Fibroblast of pulmonary artery (primary cell): Measurements from ENCODE around the gene CENPB.

ENCODE experiments used
- DNase-seq: peaks from one replicate; pipeline ENCODE4 v3.0.0-alpha.2; 2010; ENCODE audit warnings: low read depth
- H3K4me3 ChIP-seq: replicated peaks from 2 replicates; pipeline ENCODE4 v1.5.1; 2011; ENCODE audit warnings: low read depth, mild to moderate bottlenecking, control low read depth, low read length, moderate library complexity
- TF ChIP-seq, protein P1 (sequence below): IDR thresholded peaks from 2 replicates; pipeline ENCODE4 v1.5.1; 2011; ENCODE audit warnings: mild to moderate bottlenecking, control low read depth, low read length, inconsistent platforms; ENCODE audit errors: missing control alignments

CENPB gene

DNA sequence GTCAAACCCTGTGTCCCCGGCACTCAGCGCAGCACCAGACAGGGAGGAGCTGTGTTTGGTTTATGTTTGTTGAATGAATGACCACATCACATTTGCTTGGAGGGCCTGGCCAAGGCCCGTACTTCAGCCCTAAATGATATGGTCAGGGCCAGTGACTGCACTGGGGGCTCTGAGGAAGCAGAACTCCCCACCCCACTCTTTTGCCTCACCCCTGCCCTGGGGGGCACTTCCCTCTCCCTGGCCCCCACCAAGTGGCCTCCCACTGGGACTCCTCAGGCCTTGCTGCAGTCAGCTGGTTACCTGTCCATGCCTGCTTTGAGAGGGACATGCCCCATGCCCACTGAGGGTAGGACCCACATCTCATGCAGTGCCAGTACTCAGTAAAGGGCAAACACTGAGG lies 21.9 kb downstream of the CENPB start:
- no peak overlapping the region for H3K4me3 ChIP-seq
- no peak for DNase-seq
- TF ChIP-seq, protein P1, sequence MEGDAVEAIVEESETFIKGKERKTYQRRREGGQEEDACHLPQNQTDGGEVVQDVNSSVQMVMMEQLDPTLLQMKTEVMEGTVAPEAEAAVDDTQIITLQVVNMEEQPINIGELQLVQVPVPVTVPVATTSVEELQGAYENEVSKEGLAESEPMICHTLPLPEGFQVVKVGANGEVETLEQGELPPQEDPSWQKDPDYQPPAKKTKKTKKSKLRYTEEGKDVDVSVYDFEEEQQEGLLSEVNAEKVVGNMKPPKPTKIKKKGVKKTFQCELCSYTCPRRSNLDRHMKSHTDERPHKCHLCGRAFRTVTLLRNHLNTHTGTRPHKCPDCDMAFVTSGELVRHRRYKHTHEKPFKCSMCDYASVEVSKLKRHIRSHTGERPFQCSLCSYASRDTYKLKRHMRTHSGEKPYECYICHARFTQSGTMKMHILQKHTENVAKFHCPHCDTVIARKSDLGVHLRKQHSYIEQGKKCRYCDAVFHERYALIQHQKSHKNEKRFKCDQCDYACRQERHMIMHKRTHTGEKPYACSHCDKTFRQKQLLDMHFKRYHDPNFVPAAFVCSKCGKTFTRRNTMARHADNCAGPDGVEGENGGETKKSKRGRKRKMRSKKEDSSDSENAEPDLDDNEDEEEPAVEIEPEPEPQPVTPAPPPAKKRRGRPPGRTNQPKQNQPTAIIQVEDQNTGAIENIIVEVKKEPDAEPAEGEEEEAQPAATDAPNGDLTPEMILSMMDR, result no peak

DNA sequence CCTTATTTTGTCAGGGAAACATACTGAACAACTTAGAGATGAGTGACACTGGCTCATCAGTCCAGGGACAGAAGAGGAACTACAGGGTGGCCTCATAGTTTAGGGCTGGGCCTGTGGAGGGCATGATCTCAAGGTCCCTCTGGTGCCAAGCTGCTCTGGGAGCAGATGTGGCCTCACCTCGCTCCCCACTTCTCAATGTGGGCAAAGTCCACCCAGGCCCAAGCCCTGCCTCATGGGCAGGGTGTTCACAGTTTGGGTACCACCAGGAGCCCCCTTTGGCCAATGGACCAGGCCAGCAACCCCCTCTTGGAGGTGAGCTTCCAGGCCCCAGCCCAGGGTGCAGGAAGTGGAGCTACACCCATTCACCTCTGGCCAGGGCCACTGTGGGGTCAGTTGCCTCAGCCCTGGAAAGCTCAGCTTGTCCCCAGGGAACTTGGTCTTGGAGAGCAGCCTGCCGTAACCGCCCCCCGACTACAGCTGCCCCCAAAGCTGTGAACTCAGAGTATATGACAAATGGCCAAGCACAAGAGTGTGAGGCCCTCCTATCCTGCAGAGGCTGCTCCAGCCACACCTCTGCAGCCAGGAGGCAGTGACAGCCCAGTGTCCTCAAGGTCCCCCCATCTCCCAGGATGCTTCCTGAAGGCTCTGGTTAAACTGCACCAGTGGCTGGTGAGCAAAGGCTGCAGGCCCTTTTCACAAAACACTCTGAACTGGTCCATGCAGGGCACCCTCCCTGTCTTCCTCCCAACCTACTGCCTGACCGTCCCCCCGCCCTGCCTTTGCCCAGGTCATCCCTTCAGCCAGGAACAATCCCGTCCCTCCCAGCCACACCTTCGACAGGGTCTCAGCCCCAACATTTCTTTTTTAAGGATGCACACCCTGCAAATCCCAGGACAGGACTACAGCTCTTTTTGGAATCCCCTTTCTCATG lies 22.6 kb downstream of the CENPB start:
- TF ChIP-seq, protein P1, result no peak
- no peak overlapping the region for H3K4me3 ChIP-seq

DNA sequence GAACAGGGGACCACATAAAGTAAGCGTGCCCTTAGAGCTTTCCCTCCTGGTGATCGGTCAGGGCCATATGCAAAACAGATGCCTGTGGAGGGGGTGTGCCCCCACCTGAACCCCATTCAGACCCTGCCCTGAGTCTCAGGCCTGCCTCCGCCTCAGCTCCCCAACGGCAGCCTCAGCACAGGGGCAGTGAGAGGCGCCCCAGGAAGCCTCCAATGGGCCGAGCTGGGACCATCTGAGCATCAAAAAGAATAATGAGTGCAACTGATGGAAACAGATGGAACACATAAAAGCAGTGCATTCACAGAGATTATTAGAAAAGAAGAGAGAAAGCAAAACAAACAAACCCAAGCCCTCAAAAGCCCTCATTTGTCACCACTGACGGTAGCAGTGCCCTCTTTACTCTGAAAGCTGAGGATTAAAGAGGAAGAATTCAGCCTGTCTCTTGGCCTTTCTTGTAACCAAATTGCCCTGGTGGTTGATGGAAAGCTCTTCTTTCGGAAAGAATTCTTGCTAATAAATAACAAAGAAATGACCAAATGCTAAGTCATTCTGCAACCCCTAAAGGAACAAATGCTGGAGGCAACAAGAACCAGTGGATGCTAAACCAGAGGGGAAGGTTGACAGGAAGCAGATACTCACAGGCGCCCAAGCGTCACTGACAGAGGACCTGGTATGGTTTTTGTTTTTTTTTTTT lies 25.7 kb downstream of the CENPB start:
- TF ChIP-seq, protein P1, result no peak
- H3K4me3 ChIP-seq, result no peak overlapping the region
- DNase-seq, result no peak

More for the DNA sequence above, 22.6 kb downstream of the CENPB start:
- DNase-seq, result no peak

DNA sequence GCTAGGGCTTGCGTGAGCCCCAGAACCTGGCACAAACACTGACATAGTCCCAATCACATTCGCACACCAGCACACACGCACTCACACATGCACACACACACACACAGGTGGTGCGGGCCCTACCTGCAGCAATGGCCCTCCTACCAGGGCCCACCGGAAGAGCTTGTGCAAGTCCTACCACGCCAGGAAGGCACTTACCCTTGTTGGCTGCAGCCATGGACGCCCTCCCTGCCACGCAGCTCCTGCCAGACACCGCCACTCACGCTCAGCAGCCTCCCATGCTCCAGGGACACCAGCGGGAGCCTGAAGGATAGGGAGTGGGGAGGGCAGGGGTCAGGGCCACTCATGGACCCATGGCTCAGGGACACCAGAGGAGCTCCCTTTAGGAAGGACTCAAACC lies 26.7 kb downstream of the CENPB start:
- TF ChIP-seq, protein P1, result no peak
- no peak for DNase-seq
- H3K4me3 ChIP-seq, result no peak overlapping the region

DNA sequence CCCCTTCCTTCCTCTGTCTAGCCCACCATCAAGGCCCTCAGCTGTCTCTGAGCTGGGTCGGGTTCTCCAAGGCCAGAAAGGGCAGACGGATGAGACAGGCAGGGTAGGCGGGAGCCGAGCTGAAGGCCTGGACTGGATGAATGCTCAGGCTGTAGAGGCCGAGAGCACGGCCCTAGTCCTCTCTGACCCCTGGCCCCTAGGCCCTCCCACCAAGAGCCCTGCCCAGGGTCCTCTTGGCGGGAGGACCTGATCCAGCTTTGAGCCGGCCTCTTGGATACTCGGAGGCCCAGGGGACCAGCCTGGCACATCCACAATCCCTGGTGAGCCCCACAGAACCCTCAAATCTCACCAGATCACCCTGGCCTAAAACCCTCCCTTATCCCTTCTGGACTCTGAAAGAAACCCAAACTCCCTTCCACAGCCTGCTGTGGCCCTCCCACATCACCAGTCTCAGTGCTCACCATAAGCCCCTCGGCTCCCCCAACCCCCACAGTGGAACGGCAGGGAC lies 27.2 kb downstream of the CENPB start:
- DNase-seq, result no peak
- no peak overlapping the region for H3K4me3 ChIP-seq

DNA sequence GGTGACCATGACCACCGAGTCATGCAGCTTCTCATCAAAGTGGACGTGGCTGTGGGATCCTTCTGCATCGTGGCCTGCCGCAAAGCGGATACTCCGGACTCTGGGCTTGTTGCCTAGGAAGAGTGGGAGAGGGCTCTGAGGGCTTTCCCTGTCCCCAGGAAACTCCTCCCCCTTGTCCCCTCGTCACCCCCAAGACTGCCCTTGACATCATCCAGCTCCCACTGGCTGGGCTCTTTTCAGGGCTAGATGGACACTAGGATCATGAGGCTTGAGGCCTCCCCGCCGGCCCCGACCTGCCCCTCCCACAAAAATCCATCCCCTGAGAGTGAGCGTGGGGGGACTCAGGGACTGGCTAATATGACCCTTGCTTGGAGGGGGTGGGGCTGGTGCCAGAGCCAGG lies 28.0 kb downstream of the CENPB start:
- TF ChIP-seq, protein P1, result no peak
- H3K4me3 ChIP-seq, result no peak overlapping the region
- no peak for DNase-seq

More for the DNA sequence above, 27.2 kb downstream of the CENPB start:
- TF ChIP-seq, protein P1, result no peak
